Suprapubic skin (tissue), 4 donors: ENCODE results near the gene CNIH3. TPM values are rescaled to one million over a fixed set of nuclear protein-coding genes. Genes with fewer than 3 reads are reported as not detected.
A peak's percentile ranks its signal among the peaks of the same experiment; 100 is the strongest.

ENCODE experiments used
- DNase-seq, 2 donors: peaks; one replicate each; pipeline ENCODE4 v3.0.0-alpha.2; 2019; ENCODE audit warnings: low spot score in 2 of 2
- H3K27ac ChIP-seq: fragments of 200-600 bp; sonication (generic); one replicate; pipeline ENCODE4 v1.5.1; 2019
- H3K27me3 ChIP-seq: fragments of 200-600 bp; sonication (generic); one replicate; pipeline ENCODE4 v1.5.1; 2019
- H3K36me3 ChIP-seq: fragments of 200-600 bp; sonication (generic); one replicate; pipeline ENCODE4 v1.5.1; 2019
- H3K4me1 ChIP-seq: fragments of 200-600 bp; sonication (generic); one replicate; pipeline ENCODE4 v1.5.1; 2019
- H3K4me3 ChIP-seq: fragments of 200-600 bp; sonication (generic); one replicate; pipeline ENCODE4 v1.5.1; 2019; ENCODE audit warnings: mild to moderate bottlenecking
- H3K9me3 ChIP-seq: fragments of 200-600 bp; sonication (generic); one replicate; pipeline ENCODE4 v1.5.1; 2019
- CTCF ChIP-seq, 2 donors: fragments of 200-600 bp in 1 of 2; fragments of 450-650 bp in 1 of 2; sonication (generic) in 1 of 2; IDR thresholded peaks; one replicate each; pipeline ENCODE4 v1.5.1; 2016 to 2019; ENCODE audit warnings: antibody characterized with exemption in 2 of 2, mild to moderate bottlenecking in 1 of 2, moderate library complexity in 1 of 2
- EP300 ChIP-seq: sonication (generic); formaldehyde crosslinking; IDR thresholded peaks from one replicate; pipeline ENCODE4 v1.6.1; 2017; ENCODE audit warnings: antibody characterized with exemption
- POLR2A ChIP-seq, 2 donors: fragments of 450-650 bp; IDR thresholded peaks; one replicate each; pipeline ENCODE4 v1.6.1; 2017; ENCODE audit warnings: antibody characterized with exemption in 2 of 2, mild to moderate bottlenecking in 2 of 2, moderate library complexity in 2 of 2
- POLR2AphosphoS5 ChIP-seq, 3 donors: sonication (generic); formaldehyde crosslinking; IDR thresholded peaks; one replicate each; pipeline ENCODE4 v1.6.1; 2017; ENCODE audit warnings: antibody characterized with exemption in 3 of 3
- WGBS: methylation state at CpG from one replicate; pipeline ENCODE4 v1.1.5; 2018; 5-methylcytosine and 5-hydroxymethylcytosine counted together
- total RNA-seq, 4 donors: library from RNA; depleted of rRNA; stranded (reverse); fragments of >200 nt; gene quantifications; one replicate each; pipeline ENCODE4 v1.1.0, GENCODE V29; 2016

Gene CNIH3
- total RNA-seq, 4 donors from 2014 or later: 0.57 to 6.7 (median 0.62) TPM; not detected in 1

GRCh38 chr1:224641030-224641429 lies 24.9 kb downstream of the CNIH3 start:
- TF ChIP-seq CTCF (IDR thresholded peaks at IDR 0.05): no peak
- no peak for TF ChIP-seq EP300
- TF ChIP-seq POLR2AphosphoS5 (IDR thresholded peaks at IDR 0.05): no peak
- TF ChIP-seq POLR2A (IDR thresholded peaks at IDR 0.05): no peak
- 86% methylated on average over 7 of the region's 7 CpGs for WGBS
- H3K9me3 ChIP-seq: no peaks in the 10 kb centered on the region
- H3K4me3 ChIP-seq: no peak overlapping the region
- DNase-seq: no peak
- no peaks in the 10 kb centered on the region for H3K4me1 ChIP-seq
- H3K27ac ChIP-seq: no peak overlapping the region
- H3K36me3 ChIP-seq: no peaks in the 10 kb centered on the region
- no peaks in the 10 kb centered on the region for H3K27me3 ChIP-seq

- Histone ChIP-seq H3K9me3 (no peaks in the 10 kb centered on the region), H3K4me1 (no peaks in the 10 kb centered on the region), H3K36me3 (no peaks in the 10 kb centered on the region), H3K4me3 (no peak overlapping the region), H3K27me3 (no peaks in the 10 kb centered on the region), H3K27ac (no peak overlapping the region)
- 77% methylated on average over 4 of the region's 5 CpGs for WGBS
- TF ChIP-seq POLR2AphosphoS5 (IDR thresholded peaks at IDR 0.05) (no peak), CTCF (IDR thresholded peaks at IDR 0.05) (no peak), EP300 (no peak), POLR2A (IDR thresholded peaks at IDR 0.05) (no peak)
- DNase-seq: no peak
Observed at GRCh38 chr1:224643653-224644052, 27.5 kb downstream of the CNIH3 start.

GRCh38 chr1:224644553-224645154 lies 28.5 kb downstream of the CNIH3 start:
- no peak overlapping the region for H3K4me3 ChIP-seq
- no peaks in the 10 kb centered on the region for H3K9me3 ChIP-seq
- H3K36me3 ChIP-seq: no peaks in the 10 kb centered on the region
- WGBS: 38% methylated on average over 5 of the region's 5 CpGs
- DNase-seq: no peak
- no peaks in the 10 kb centered on the region for H3K27me3 ChIP-seq
- H3K27ac ChIP-seq: no peak overlapping the region
- no peaks in the 10 kb centered on the region for H3K4me1 ChIP-seq
- TF ChIP-seq EP300 (no peak), POLR2AphosphoS5 (IDR thresholded peaks at IDR 0.05) (no peak), POLR2A (IDR thresholded peaks at IDR 0.05) (no peak), CTCF (IDR thresholded peaks at IDR 0.05) (peak; percentile 65 to 85)

- no peak overlapping the region for H3K27ac ChIP-seq
- TF ChIP-seq POLR2AphosphoS5 (IDR thresholded peaks at IDR 0.05) (no peak), CTCF (IDR thresholded peaks at IDR 0.05) (no peak), POLR2A (IDR thresholded peaks at IDR 0.05) (no peak), EP300 (no peak)
- no peaks in the 10 kb centered on the region for H3K9me3 ChIP-seq
- no peak for DNase-seq
- peaks cover 4% of the 10 kb centered on the region for H3K4me1 ChIP-seq
- no peak overlapping the region for H3K4me3 ChIP-seq
- no peaks in the 10 kb centered on the region for H3K27me3 ChIP-seq
- no peaks in the 10 kb centered on the region for H3K36me3 ChIP-seq
- 88% methylated on average over 2 of the region's 2 CpGs for WGBS
Observed at GRCh38 chr1:224647449-224647848, 31.3 kb downstream of the CNIH3 start.

- Histone ChIP-seq H3K9me3 (no peaks in the 10 kb centered on the region), H3K27ac (no peak overlapping the region), H3K4me3 (no peak overlapping the region), H3K27me3 (no peaks in the 10 kb centered on the region), H3K4me1 (peaks cover 7% of the 10 kb centered on the region), H3K36me3 (no peaks in the 10 kb centered on the region)
- 45% methylated on average over 3 of the region's 3 CpGs for WGBS
- TF ChIP-seq POLR2A (IDR thresholded peaks at IDR 0.05): no peak
- no peak for TF ChIP-seq EP300
- TF ChIP-seq CTCF (IDR thresholded peaks at IDR 0.05): no peak
- no peak for TF ChIP-seq POLR2AphosphoS5 (IDR thresholded peaks at IDR 0.05)
- DNase-seq: no peak
Observed at GRCh38 chr1:224650290-224650689, 34.2 kb downstream of the CNIH3 start.
